ENCODE results near the gene HYAL3.

The HYAL3 gene

DNA sequence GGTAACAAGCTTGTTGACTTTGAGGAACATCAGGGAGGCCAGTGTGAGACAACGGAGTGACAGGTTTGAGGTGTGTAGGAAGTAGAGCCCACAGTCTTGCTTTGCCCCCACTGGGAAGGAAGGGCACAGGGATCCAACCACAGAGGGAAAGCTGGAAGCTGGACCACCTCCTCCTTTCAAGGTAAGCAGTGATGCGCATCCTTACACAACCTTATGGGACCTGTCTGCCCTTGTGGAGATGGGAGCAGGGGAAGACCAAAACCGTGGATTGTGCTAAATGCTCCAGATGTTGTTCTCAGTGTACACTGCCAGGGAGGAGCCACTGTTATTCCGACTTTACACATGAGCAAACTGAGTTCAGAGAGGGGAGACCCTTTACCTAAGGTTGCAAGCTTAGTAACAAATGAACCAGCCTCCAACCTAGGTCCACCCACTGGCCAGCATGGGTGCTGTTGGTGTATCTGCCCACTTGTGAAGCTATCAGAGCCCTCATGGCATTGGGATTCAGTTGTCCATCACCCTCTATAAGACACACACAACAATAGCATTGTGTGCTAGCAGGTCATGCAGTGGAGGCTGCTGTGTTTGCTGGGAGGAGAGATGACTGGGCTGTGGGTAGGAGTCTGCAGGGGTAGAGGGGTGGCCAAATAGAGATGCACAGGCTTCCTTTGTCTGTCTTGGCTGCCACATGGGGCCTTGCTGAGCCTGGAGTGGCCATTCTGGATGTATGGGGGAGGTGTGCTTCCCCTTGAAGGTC, 20.9 kb downstream of the HYAL3 start:
- TF ChIP-seq, protein P1, sequence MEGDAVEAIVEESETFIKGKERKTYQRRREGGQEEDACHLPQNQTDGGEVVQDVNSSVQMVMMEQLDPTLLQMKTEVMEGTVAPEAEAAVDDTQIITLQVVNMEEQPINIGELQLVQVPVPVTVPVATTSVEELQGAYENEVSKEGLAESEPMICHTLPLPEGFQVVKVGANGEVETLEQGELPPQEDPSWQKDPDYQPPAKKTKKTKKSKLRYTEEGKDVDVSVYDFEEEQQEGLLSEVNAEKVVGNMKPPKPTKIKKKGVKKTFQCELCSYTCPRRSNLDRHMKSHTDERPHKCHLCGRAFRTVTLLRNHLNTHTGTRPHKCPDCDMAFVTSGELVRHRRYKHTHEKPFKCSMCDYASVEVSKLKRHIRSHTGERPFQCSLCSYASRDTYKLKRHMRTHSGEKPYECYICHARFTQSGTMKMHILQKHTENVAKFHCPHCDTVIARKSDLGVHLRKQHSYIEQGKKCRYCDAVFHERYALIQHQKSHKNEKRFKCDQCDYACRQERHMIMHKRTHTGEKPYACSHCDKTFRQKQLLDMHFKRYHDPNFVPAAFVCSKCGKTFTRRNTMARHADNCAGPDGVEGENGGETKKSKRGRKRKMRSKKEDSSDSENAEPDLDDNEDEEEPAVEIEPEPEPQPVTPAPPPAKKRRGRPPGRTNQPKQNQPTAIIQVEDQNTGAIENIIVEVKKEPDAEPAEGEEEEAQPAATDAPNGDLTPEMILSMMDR (IDR thresholded peaks at IDR 0.05; ENCODE audit: low read depth, low read length): no peak
- no peak for DNase-seq (ENCODE audit: low read depth in 2 of 2)
- H3K4me3 ChIP-seq (replicated peaks in 1 of 2; ENCODE audit: low read depth in 2 of 2, low read length in 2 of 2): no peak overlapping the region

DNA sequence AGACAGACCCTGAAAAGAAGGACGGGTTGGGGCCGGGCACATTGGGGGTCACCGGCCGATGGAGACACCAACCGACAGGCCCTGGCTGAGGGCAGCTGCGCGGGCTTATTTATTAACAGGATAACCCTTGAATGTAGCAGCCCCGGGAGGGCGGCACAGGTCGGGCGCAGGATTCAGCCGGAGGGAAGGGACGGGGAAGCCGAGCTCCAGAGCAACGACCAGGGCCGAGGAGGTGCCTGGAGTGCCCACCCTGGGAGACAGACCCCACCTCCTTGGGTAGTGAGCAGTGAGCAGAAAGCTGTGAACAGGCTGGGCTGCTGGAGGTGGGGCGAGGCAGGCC, 22.5 kb downstream of the HYAL3 start:
- no peak for DNase-seq (ENCODE audit: low read depth in 2 of 2)
- TF ChIP-seq, protein P1 (IDR thresholded peaks at IDR 0.05; ENCODE audit: low read depth, low read length): no peak
- H3K4me3 ChIP-seq (replicated peaks in 1 of 2; ENCODE audit: low read depth in 2 of 2, low read length in 2 of 2): no peak overlapping the region

DNA sequence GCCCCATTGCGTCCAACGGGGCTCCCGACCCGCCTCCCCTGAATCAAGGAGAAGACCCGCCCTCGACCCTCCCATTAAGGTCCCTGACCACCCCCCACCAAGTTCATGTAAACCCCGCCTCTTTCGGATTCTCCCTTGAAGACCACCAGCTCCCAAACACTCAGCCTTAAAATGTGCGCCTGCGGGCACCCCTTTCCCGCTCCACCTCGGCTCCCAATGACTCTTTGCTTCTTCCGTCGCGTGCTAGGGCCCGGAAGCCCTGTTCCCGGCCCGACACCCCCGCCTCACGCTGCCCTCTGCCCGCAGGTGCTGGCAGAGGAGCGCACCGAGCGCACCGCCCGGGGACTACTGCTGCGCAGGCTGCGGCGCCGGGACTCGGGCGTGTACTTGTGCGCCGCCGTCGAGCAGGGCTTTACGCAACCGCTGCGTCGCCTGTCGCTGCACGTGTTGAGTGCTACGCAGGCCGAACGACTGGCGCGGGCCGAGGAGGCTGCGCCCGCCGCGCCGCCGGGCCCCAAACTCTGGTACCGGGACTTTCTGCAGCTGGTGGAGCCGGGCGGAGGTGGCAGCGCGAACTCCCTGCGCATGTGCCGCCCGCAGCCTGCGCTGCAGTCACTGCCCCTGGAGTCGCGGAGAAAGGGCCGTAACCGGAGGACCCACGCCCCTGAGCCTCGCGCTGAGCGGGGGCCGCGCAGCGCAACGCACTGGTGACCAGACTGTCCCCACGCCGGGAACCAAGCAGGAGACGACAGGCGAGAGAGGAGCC, 23.0 kb downstream of the HYAL3 start:
- DNase-seq (ENCODE audit: low read depth in 2 of 2): no peak
- no peak overlapping the region for H3K4me3 ChIP-seq (replicated peaks in 1 of 2; ENCODE audit: low read depth in 2 of 2, low read length in 2 of 2)

DNA sequence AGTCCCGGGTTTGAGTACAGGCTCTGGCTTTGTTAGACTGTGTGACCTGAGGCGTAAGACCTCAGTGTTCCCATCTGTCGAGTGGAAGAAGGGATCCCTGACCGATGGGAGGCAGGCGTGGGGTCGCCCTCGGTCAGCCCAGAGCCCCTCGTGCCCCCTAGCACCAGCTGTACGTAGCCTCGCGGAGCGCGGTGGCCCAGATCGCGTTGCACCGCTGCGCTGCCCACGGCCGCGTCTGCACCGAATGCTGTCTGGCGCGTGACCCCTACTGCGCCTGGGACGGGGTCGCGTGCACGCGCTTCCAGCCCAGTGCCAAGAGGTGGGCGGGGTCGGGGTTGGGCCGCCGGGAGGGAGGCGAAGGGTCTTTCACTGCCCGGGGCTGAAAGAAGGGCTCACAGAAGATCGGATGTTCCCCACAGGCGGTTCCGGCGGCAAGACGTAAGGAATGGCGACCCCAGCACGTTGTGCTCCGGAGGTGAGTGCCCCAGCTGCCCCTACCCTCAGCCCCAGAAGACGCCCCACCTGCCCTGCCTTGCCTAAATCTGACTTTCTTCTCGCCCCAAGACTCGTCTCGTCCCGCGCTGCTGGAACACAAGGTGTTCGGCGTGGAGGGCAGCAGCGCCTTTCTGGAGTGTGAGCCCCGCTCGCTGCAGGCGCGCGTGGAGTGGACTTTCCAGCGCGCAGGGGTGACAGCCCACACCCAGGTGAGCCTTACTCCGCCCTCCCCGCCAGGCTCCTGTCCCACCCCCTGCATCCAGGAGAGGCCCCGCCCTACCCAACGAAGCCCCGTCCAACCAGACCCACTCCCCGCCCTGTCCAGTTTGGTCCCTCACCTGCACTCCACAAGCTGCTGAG, 23.8 kb downstream of the HYAL3 start:
- no peak for DNase-seq (ENCODE audit: low read depth in 2 of 2)
- no peak overlapping the region for H3K4me3 ChIP-seq (replicated peaks in 1 of 2; ENCODE audit: low read depth in 2 of 2, low read length in 2 of 2)
- TF ChIP-seq, protein P1 (IDR thresholded peaks at IDR 0.05; ENCODE audit: low read depth, low read length): no peak

More for the DNA sequence above, 23.0 kb downstream of the HYAL3 start:
- TF ChIP-seq, protein P1 (IDR thresholded peaks at IDR 0.05; ENCODE audit: low read depth, low read length): no peak

DNA sequence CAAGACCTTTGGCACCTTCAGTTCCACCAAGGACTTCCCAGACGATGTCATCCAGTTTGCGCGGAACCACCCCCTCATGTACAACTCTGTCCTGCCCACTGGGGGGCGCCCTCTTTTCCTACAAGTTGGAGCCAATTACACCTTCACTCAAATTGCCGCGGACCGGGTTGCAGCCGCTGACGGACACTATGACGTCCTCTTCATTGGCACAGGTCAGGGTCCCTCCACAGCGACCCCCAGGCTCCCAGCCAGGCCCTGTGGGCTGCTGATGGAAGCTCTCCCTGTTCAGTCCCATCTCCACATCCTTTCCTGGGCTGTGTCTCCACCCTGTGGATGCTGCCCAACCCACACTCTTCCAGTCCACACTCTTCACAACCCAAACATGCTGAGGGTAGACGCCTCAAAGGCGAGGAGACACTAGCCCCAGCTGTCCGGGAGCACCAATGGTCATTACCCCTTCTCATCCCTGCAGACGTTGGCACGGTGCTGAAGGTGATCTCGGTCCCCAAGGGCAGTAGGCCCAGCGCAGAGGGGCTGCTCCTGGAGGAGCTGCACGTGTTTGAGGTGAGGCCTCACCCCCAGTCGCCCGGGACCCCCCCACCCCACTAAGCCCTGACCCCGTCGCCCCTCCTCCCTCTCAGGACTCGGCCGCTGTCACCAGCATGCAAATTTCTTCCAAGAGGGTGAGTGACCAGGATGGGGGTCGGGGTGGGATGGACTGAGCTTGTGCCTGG, 24.7 kb downstream of the HYAL3 start:
- H3K4me3 ChIP-seq (replicated peaks in 1 of 2; ENCODE audit: low read depth in 2 of 2, low read length in 2 of 2): no peak overlapping the region
- peak; percentile 34 to 75 for DNase-seq (ENCODE audit: low read depth in 2 of 2)
- TF ChIP-seq, protein P1 (IDR thresholded peaks at IDR 0.05; ENCODE audit: low read depth, low read length): peak; percentile 70

DNA sequence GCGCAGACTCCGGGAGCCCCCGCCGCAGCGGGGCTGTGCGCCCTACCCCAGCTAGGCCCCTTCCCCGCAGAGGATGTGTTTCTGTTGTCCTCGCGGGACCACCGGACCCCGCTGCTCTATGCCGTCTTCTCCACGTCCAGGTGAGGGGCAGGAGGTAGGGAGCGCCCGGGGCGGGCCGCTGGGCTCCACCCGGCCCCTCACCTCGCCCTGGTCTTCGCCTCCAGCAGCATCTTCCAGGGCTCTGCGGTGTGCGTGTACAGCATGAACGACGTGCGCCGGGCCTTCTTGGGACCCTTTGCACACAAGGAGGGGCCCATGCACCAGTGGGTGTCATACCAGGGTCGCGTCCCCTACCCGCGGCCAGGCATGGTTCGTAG, 25.5 kb downstream of the HYAL3 start:
- no peak for DNase-seq (ENCODE audit: low read depth in 2 of 2)
- H3K4me3 ChIP-seq (replicated peaks in 1 of 2; ENCODE audit: low read depth in 2 of 2, low read length in 2 of 2): no peak overlapping the region
- TF ChIP-seq, protein P1 (IDR thresholded peaks at IDR 0.05; ENCODE audit: low read depth, low read length): no peak
